Stimulated activated CD8-positive, alpha-beta memory T cell treated with anti-CD3 and anti-CD28 coated beads, Interleukin-2, amount 100 ng/mL, for 48 hours (primary cell): ENCODE data around the gene NAE1.
"Not testable (repeated sequence)": the region's sequence is repeated elsewhere in the genome, so short reads cannot be mapped to it uniquely, and the experiment has no call there.

Experiments used
- DNase-seq, 2 donors: peaks; one replicate each; pipeline ENCODE4 v3.0.0-alpha.2; 2020; ENCODE audit warnings: low read depth in 2 of 2

NAE1 gene

DNA sequence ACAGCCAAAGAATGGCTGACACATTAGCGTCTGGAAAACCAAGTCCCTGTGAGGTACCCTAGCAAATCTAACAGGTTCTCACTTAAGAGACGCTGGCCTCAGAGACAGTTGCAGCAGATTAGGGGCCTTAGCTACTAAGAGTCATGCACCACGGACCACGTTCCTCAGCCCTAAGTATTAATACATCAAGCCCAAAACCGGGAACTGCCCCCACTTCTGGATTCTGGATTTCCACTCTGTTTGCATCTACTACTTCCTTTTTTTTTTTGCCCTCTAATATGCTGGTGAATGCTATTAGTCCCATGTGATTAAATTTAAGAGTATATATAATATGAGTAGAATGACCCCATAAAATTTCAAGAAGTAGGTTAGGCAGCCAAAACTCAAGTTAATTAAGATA, 28.6 kb downstream of the NAE1 start:
- no peak for DNase-seq

DNA sequence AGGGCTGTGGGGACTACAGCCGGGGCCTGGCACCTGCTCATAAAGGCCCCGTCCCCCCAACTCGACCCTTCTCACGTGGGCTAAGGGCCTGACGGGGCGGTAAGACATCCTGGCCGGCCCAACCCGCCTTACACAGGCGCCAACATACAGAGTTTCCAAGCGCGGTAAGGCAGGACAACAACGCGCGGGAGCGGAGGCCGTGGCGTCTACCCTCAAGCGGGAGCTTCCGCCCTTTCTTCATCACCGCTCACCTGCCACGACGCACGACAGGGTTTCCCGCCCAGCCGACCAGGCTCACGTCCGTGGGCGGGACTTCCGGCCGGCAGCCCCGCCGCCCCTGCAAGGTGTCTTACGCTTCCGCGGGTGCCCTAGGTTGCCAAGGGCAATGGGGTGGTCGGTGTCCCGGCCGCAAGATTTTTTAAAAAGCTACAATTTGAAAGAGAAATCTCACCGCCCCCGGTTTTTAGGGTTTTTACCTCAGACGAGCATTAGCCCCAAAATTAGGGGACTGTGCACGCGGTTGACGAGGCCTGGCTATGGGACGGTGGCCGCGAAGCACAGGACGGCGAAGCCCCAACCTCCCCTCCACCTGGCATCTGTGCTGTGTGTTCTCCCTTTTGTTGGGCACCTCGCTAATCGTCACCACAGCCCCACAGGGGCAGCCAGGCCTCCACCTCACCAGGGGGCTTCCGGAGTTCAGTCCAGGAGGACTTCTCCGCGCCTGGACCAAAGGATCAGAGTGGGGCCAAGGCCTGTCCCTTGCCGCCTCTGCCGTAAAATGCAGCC, 29.3 kb downstream of the NAE1 start, which contains the start of gene TERB1:
TSS of gene TERB1 (minus strand) at position 265 of the 786 bp plus-strand sequence. CDS start 4,786 bp downstream, outside the sequence.
- DNase-seq, result no peak

DNA sequence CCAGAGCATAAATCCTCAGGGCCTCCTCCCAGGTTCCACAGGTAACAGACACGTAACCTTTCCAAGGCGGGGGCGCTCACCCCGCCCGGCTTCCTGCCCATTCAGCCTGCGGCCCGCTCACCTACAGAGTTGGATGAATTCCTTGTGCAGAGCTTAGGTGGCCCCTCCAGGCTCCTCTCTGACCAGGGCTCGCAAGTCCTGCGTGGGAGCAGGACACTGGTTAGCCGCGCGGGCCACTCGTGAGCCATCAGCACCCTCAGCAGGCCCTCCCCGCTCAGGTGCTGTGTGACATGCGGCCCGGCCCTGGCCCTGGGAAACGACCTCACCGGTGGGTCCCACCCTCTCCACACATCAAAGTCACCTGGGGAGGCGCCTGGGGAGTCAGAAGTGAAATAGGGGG, 29.9 kb downstream of the NAE1 start:
- no peak for DNase-seq

DNA sequence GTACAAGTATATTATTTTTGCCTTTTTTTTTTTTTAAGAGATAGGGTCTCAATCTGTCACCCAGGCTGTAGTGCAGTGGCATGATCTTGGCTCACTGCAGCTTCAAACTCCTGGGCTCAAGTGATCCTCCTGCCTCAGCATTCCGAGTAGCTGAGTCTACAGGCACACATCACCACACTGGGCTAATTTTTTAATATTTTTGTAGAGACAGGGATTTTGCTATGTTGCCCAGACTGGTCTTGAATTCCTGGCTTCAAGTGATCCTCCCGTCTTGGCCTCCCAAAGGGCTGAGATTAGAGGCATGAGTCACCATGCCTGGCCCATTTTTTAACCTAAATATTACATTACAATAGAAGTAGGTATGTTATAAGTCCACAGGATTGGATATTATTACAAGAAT, 32.6 kb downstream of the NAE1 start:
- DNase-seq, result no peak

DNA sequence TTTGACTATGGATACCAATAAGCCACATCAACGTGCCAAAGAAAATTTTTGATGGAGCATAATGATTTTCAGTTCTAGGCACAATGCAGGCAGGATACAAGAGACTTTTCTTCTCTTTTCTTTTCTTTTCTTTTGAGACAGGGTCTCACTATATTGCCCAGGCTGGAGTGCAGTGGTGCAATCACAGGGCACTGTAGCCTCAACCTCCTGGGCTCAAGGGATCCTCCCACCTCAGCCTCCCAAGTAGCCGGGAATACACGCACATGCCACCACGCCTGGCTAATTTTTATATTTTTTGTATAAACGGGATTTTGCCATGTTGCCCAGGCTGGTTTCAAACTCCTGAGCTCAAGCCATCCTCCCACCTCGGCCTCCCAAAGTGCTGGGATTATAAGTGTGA, 36.8 kb downstream of the NAE1 start:
- not testable (repeated sequence) for DNase-seq

DNA sequence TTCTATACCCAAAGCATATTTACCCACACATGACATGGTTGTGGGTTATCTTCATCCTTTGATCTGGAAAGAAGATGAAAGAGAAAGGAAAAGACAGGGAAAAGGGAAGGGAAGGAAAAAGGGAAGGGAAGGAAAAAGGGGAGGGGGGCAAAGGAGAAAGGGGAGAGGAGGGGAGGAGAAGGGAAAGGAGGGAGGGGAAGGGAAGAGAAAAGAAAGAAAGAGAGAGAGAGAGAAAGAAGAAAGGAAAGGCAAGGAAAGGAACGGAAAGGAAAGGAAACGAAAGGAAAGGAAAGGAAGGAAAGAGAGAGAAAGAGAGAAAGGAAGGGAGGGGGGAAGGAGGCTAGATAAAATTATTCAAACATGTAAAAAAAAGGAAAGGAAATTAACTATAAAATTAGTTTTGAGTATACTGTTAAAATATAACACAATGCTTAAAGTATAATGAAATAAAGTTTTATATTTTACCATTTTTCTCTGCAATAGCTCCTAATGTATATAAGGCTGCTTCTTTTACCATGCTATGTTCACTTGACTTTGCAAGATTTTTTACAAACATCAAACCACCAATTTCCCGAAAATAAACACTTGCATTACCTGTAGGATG, 40.5 kb downstream of the NAE1 start:
- DNase-seq, result no peak

DNA sequence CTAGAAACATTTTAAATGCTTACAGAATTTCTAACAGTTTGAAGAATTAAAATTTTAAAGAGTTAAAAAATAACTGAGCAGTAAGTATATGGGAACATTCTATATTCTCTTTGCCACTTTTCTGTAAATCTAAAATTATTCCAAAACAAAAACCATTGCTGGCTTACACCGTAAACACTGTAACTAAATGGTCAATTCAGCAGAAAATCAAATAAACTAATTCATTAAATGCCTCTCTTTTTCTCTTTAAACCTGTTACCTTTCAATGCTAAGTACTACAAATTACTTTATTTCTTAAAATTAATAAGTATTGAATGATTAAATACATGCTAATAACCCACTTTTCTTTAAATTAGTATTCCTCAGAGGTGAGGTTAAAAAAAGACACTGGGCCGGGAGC, 43.3 kb downstream of the NAE1 start:
- no peak for DNase-seq

DNA sequence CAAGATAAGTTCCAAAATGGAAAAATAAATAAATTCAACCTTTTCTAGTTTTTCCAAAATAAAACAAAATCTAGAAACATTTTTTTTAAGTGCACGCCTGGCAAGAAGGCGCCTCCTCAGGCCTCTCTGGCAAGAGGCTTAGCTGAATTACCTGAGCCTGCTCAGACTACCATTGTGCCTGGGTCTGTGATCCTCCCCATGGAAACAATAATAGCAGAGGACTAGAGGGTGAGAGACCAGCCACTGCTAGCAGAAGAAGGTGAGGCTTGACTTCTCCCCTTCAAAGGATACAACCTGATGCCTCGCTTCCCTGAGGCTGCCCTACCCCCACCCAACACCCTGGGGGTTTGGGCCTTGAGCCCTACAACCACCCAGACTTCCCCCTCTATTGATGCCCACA, 44.2 kb downstream of the NAE1 start:
- DNase-seq, result no peak

DNA sequence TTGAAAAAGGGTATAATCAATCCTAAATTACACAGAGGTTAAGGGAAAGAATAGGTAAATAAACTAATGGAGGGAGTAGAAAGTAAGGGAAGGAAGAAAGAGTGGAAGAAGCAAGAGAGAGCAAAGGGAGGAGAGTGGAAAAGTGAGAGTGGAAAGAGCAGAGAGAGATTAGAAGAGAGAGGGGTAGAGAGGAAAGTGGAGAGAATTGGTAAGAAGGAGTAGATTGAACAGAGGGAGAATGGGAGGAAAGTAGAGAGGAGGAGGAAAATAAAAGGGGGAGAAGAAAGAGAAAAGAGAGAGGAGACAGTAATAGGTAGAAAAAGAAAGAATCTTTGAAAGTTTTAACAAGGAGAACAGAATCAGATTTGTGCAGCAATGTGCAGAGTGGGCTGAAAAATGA, 54.3 kb downstream of the NAE1 start:
- no peak for DNase-seq

DNA sequence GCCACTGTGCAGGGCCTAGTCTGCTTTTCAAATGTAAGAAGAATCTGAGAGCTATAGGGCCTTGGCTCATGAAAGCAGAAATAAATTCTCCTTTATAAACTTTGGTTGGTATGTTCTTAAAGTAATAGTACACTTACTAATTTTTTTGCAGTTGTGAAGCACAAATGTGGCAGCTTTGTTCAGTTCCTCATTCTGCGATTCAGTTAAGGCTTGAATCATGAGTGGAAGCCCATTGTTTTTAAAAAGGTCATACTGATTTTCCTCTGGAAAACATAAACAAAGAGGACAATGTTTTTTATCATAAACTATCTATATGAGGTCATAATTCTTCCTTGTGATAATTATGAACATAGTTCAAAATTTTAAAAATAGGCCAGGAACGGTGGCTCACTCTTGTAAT, 55.8 kb downstream of the NAE1 start:
- no peak for DNase-seq

DNA sequence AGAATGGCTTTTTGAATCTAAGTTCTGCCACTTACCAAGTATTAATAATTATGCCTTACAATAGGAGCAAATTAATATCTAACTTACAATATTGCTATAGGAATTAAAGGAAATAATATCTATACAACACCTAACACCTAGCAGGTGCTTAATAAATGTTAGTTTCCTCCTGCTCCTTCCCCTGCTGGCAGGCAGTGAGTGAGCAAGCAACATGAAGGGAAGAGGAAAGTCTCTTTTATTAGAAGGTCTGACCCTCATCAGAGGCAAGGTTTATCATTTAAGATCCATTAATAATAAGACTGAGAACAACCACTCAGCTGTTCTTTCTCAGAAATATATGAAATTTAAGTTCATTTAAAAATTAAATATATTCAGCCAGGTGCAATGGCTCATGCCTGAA, 72.7 kb downstream of the NAE1 start:
- no peak for DNase-seq

DNA sequence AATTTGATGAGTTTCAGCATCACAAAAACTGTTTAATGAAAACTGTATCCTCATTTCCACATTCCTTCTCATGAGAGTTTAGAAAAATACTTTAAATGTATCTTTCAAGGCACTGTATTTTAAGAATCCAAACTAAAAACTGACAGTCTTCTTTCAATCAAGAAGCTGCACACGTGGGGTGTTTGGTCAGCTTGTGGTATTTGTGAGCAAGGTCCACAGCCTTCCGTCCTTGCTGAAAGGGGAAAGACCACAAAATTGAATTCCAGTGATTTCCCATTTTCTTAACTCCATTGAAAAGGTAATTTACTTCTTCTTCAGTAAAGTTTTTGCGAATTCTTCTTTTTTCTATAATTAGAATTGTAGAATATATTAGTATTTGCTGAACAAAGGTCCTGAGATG, 76.0 kb downstream of the NAE1 start:
- DNase-seq, result no peak

DNA sequence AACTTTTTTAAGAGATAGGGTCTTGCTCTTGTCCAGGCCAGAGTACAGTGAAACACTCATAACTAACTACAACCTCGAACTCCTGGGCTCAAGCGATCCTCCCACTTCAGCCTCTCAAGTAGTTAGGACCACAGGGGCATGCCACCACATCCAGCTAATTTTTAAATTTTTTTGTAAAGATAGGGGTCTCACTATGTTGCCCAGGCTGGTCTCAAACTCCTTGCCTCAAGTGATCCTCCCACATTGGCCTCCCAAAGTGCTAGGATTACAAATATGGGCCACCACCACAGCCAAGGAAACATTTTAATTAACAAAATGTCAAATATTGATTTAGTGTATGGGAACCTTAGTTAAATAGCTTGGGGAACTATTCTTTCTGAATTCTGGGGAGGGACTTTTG, 76.6 kb downstream of the NAE1 start:
- no peak for DNase-seq

DNA sequence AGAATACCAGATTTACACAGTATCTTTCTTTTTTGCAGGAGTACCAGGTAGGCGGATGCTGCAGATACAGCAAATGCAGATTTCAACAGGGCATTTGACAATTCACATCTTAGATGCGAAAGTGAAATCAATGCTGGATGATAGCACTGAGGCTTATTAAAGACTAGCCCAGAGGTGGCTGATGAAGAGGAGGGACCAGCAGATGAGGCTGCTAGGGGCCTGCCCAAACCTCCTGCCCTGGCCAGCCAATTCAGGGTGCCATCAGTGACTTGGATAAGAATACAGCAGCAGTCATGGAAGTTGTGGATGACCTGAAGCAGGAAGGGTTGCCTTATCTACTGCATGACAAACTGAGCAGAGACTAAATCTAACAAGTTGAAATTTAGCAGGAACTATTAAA, 77.8 kb downstream of the NAE1 start:
- no peak for DNase-seq
